GM23248 (cell line): ENCODE data around the gene LAMA5.

ENCODE experiments used
- EZH2 ChIP-seq: fragments of 200-600 bp; sonication (generic); IDR thresholded peaks from 2 replicates; pipeline ENCODE4 v1.6.1; 2018; ENCODE audit warnings: antibody characterized with exemption, mild to moderate bottlenecking; ENCODE audit not compliant: insufficient read depth, poor library complexity, severe bottlenecking
- EZH2phosphoT487 ChIP-seq: fragments of 200-600 bp; sonication (generic); IDR thresholded peaks from 2 replicates; pipeline ENCODE4 v1.6.1; 2018; ENCODE audit warnings: antibody characterized with exemption, moderate library complexity, mild to moderate bottlenecking, low read depth; ENCODE audit not compliant: insufficient read depth

DNA sequence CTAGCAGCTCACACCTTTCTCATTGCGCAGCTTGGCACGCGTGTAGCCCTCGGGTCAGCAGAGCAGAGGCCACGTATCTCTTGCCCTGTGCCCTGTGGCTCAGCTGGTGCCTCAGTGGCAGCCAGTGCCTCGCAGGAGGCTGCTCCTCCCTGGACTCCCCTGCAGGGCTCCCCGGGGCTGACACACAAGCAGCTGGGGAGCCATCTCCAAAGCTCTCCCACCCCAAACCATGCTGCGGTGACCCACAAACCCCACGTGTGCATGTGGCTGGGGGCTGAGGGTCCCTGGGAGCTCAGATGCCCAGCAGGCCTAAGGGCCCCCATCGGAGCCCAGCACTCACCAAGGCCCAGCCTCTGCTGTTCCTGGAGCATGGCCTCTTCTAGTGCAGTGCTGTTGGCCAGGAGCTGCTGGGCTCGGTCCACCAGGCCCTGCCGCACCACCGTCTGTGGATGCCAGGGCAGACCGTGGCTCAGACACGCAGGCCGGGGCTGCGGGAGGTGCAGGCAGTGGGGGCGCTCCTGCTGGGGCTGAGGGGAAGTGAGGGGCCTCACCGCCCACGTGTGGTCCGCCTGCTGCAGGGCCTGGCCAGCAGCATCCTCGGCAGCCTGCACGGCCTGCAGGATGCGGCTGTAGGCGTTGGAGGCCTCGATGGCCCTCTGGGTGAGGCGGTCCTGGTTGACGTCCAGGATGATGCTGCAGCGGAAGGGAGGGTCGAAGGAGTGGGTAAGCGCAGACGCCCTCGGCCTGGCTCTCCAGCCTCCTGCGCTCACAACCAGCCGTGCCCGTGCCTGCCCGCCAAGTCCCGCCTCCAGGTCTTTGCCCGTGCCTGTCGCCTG lies 50.6 kb downstream of the LAMA5 start:
- no peak for TF ChIP-seq EZH2
- TF ChIP-seq EZH2phosphoT487 = no peak
